Amygdala (tissue), 56 donors: Measurements from ENCODE around the gene ECEL1.

Experiments used
- DNase-seq, 56 donors: peaks; one replicate each; lab custom pipeline; 2025; lab: John Stamatoyannopoulos, UW

The ECEL1 gene

DNA sequence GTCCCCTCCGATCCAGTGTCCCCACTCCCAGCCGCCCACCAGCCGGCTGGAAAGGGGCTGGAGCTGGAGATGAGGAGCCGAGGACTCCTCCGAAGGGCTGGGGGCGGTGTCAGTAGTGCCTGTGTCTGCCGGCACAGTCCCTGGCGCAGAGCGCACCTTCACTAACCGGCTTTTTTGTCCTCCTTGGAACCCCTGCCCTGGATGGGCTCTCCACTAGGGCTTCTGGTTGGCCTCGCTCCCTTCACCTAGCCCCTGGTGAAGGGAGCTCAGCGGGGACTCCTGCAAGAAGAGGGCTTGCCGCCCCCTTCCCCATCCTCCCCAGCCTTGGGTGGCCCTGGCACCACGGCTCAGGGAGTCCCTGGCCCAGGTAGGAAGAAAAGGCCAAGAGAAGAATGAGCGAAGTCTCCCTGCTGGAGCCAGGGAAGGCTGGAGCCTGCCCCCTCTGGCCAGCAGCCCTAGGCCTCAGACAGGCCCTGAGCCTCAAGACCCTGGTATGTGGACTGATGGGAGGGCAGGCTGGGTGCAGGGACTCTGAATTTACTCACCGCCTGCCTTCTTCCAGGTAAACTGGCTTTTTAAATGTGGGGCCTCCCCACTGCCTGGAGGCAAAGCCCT is 570 bp upstream of the ECEL1 start:
- DNase-seq: no peak

DNA sequence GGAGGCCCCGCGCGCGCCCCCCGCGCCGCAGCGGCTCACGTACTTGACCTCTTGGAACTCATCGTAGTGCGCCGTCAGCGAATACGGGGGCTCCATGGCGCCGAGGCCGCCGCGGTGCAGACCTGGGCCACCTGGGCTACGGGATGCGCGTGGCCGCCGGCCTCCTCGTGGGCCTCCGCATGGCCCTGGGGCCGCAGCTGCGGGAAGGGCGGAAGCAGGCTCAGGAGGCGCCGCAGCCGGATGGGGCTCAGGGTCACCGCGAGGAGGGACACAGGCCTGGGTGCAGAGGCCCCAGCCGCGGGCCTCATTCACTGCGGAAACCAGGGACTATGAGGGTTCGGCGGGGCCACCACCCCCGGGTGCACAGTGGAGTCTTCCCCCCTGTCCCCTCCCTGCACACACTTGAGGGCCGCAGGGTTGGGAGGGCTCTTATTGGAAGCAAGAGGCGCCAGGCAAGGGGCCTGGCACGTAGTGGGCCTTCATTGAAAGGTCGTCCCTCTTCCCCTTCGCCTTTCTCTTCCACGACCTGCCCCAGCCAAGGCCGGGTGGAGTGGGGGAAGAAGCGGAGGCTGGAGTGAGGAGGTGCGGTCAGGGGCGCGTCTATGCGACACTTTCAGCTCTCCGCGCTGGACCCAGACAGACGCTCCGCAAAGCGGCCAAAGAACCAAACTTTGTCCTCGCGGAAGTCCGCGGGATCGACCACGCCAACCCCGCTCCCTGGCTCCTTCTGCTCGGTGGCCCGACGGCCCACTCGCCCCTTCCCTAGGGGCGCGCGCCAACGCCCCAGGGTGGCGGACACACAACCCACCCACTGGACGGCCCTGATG is 863 bp downstream of the ECEL1 start:
- DNase-seq: no peak

GRCh38 chr2:232485757-232486557 is 1.7 kb downstream of the ECEL1 start:
- DNase-seq: no peak

DNA sequence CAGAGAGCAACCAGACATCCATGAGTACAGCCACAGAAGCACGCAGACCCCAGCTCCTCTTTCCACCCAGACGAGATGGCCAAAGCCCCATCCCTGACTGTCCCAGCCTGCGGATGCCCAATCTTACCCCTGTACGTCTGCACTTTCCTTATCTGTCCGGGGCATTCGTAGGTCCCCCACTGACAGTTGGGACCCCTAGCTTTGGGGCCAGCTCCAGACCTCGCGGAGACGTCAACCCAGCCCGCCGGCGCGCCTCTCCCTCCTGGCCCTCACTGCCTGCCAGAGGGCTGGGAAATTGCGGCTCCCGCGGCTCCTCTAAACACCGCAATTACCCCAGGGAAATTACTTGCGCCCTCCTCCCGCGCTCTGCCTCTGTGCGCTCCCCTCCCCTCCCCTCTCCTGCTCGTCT is 2.3 kb downstream of the ECEL1 start:
- DNase-seq: no peak

DNA sequence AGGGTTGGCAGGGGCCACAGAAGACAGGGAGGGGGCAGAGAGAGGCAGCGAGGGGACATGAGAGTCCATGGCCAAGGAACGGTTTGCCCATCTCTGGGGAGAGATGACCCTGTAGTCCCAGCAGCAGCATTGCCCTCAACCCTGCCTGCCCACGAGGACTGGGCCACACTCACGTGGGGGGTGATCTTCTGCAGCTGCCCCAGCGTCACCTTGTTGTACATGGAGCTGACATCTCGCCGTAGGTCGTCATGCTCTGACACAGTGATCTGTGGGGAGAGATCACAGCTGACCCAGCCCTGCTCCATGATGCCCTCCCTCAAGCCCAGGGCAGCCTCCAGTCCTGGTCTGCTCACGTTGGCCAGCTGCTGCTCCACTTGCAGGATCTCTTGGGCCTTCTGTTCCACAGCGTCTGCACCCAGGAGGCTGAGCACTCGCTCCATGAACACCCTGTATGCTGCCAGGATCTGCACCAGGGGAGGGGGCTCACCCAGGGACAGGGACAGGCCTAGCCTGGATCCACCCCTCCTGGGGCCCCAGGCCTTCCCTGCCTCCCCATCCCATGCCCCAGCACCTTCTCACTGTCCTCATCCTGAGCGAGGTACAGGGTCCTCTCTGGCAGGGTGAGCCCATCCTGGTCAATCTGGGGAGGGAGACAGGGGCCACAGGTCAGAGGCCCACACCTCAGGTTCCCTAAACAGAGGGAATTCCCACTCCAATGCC is 2.8 kb downstream of the ECEL1 start:
- DNase-seq: no peak

DNA sequence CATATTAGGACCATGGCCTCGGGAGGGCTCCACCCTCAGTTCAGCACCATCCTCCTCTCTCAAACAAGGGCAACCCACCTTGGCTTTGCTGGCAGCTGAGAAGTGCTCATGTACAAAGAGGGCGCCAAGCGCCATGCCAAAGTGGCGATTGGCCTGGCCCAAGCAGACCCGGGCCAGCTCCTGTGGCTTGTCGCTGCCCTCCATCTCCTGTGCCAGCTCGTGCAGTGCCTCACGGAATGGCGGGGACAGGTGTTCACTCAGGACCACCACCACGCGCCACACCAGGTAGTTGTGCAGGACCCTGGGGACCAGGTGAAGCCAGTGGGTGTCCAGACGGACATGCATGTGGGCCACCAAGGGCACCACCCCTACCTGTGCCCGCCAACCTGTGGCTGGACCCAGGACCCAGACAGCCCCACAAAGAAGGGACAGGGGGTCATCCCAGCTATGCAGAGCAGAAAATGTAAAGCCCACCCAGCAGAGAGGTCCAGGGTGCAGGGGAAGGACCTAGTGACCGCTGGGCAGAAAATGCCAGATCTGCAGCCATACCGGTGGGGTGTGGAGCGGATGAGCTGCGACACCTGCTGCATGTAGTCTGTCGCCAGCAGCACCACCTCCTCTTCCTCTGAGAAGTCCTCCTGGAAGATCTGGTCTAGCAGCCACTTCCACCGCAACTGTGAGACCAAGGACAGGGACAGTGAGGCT is 3.6 kb downstream of the ECEL1 start:
- no peak for DNase-seq

DNA sequence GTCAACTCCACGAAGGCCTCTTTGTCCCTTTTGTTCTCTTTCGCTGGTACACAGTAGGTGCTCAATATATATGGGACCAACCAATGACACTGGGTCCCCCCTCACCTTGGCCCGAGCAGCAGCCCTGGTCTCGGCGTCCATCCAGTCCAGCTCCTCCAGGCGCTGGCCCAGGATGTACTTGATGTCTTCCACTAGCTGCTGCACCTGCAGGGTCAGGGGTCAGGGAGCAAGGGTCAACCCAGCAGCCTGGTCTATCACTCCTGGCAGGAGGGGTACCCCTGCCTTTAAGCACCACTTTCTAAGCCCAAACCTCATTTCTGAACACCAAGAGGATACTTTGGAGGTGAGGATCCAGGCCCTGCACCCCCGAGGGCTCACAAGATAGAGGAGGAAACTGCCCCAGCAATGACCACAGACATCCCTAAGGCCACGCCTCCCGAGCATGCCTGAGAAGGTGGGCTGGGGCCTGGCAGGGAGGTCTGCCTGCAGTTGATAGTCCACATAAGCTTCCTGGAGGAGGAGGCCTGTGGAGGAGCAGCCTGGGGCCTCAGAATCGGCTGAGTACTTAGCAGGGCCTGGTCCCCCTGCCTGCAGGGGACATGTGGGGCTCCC is 4.2 kb downstream of the ECEL1 start:
- DNase-seq: no peak

DNA sequence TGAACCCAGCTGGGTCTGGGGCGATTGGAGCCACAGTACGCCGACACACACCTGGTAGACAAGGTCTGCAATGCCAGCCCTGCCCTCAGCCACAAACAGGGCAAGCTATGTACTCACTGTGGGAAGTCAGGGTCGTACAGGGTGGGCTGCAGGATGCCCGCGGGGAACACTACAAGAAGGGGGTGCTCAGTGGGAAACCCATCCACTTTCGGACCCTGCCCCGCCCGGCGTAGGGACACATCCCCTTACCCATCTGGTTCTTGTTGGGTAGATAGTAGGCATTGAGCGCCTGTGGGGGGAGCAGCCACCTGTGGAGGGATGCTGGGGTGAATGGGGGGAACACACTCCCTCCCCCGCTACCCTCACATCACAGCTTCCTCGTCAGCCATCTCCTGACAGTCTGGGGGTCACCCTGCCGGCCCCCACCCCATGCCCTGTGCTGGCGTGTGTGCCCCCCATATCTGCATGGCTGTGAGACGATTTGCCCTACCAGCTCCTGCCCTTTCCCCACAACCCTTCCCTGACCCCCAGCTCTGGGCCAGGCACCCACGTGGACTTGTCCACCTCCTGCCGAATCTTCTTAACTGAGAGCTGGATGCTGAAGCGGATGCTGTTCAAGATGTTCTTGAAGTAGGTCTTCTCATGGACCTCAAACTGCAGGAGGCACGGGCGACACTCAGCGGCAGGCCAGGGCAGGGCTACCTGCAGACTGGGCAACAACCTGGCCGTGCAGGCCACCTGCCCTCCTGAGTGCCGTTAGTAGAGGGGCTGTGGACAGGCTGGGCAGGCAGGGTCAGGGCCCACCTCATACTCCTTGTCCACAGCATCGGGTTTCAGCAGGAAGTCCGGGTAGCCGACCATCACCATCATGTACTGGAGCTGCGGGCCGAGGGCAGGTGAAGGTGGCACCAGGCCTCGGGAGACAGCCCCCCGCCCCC is 5.1 kb downstream of the ECEL1 start:
- DNase-seq: no peak

- DNase-seq: no peak
Measured at GRCh38 chr2:232481322-232482140, 6.1 kb downstream of the ECEL1 start.

- no peak for DNase-seq
Measured at GRCh38 chr2:232480201-232481190, 7.1 kb downstream of the ECEL1 start.

DNA sequence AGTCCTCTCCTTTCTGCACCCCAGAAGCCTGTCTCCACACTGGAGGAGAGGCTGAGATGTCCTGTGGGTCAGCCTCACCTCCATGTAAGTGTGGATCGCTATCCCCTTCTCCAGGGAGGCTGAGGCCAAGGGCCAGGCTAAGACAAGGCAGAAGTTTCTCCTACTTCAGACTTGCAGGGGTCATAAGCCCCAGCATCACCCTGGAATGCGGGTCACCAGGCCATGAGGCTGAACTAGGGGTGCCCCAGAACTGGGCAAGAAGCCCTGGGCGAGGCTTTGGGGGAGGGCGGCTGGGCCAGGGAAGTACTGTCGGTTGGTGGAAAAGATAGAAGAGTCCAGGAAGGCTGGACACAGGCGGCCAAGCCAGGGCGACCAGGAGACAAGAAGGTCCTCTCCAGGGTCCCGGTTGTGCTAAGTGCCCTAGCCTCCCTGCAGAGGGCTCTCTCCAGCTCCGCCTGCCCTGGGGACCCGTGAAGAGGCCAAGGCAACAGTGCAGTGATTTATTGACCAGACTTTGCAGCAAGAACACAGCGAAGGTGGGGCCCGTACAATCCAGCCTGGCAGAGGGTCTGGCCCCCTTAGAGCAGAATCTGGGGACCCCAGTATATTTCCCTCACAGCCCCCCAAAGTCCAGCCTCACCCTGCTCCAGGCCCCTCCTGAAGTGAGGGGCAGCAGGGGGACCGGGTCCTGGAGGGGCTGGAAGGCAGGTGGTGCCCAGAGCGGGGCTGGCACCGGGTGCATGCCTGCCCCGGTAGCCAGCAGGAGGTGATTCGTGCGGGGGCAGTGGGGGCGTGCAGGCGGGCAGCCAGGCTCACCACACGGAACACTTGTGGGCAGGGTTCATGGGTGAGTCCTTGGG is 8.1 kb downstream of the ECEL1 start:
- no peak for DNase-seq

DNA sequence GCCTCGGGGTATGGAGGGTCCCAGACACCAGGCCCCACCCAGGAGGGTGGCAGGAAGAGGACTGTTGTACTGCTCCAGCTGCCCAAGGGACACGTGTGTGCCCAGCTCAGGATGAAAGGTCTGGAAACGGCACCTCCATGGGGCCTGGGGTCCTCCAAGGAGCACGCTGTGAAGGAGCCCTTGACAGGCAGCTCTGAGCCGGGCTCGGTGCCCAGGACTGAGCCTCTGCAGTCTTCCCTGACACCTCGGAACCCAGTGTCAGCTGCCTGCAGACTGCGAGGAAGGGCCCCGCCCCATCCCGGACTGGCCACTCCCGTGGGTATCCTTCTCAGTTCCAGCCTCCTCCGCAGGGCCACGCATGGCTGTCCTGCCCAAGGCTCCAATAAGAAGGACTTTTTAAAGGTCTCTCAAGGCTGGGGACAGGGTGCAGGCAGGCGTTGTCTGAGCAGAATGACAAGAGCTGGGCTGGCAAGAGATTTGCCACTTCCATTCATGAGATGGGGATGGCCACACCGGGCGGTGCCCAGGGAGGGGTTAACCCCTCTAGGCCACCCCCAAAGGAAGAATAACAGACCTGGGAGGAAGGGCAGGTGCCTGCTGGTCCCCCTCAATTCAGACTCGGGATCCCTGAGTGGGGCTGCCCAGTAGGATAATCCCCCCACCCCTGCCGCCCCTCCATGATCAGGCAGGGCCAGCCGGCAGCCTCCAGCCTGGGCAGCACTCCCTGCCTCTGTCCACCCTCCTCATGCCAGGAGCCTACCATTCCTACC is 8.9 kb downstream of the ECEL1 start:
- no peak for DNase-seq

GRCh38 chr2:232477751-232478510 is 9.7 kb downstream of the ECEL1 start:
- DNase-seq: no peak

DNA sequence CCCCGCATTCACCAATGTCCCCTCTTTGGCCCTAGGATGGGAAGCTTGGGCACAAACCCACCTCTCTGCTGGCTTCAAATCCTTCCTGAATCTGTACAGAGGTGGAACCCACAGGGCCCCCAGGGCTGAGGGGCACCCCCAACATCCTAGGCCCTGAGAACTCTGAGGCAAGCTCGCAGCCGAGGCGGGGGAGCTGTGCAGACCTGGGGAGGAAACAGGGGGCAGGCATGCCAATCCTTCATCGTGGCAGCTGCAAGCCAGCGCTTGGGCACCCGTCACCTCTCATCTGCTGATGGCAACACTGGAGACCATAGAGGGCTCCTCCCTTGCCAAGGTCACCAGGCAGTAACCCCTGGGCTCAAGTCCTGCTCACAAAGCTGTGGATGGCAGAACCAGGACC is 10.8 kb downstream of the ECEL1 start:
- no peak for DNase-seq
